GM18520 (cell line): Measurements from ENCODE around the gene JMY.
A peak's percentile ranks its signal among the peaks of the same experiment; 100 is the strongest.

Experiments
- ATAC-seq: cut with Tn5 transposase; IDR thresholded peaks from one replicate; pipeline ENCODE4 v1.9.1; 2021; ENCODE audit not compliant: unreplicated experiment

Gene JMY

GRCh38 chr5:79235634-79236361 lies at the start of gene JMY:
TSS of gene JMY (plus strand) at chr5:79236131. CDS start at chr5:79236651, 520 bp downstream.
- ATAC-seq = peak; percentile 56

DNA sequence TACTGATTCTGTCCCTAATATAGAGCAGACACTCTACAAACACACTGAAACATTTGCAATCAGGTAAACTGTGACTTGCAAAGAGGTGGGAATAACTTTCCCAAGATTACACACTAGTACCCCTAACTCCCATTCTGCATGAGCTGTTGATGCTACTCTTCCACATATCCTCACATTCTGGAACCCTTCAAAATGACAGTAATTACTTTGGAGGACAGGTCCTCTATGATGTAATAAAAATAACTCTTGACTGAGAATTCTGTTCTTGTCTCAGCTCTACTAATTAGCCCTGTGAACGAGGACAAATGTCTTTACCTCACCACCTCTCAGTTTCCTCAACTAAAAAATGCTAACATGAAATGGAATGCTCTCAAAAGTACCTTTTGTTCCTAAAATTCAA lies 49.5 kb upstream of the JMY start:
- no peak for ATAC-seq

DNA sequence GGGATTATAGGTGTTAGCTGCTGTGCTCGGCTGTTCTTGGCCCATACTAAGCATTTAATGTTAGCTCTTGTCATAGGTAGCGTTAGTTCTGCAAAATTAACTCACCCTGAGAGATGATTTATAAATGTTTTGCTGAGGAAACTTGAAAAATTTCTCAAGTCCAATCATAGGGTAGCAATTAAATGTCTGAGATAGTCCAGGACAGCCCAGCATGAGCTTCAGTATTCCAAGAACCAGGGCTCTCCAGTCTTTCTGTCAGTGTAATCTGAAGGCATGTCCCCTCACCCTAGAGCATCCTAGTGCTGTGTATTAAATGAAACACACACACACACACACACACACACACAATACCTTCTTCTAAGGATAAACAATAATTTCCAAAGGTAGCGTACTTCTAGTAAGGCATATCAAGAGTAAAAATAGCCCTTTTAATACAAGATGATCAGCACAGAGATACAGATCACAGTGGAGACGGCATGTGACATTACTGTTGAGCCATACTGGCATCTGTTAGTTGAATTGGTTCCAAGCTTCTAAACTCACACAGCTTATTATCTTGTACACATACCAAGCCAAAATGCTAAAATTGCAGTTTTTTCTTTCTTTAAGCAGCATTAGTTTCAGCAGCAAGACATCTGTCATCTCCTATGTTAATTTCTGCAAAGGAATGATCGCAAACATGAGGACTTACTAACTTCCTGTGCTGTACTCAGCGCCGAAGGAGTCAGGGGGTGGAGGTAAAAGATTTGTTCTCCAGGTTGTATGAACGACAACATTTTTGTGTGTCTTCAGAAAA lies 46.3 kb upstream of the JMY start:
- ATAC-seq = no peak

DNA sequence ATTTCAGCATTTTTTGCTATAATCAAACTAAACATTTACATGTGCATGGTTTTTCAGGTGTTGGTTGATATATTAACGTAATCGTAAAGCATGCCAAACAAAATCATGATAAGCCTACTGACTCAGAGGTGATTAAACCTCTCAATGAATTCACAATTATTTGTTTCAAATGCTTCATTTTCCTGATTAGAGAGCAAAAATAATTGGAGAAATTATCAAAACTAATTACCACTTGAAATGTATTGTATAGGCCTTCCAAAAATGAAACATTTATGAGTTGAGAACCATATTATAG lies 45.7 kb upstream of the JMY start:
- ATAC-seq = no peak

GRCh38 chr5:79191457-79191856 lies 44.5 kb upstream of the JMY start:
- ATAC-seq = no peak

GRCh38 chr5:79193643-79194042 lies 42.3 kb upstream of the JMY start:
- no peak for ATAC-seq

DNA sequence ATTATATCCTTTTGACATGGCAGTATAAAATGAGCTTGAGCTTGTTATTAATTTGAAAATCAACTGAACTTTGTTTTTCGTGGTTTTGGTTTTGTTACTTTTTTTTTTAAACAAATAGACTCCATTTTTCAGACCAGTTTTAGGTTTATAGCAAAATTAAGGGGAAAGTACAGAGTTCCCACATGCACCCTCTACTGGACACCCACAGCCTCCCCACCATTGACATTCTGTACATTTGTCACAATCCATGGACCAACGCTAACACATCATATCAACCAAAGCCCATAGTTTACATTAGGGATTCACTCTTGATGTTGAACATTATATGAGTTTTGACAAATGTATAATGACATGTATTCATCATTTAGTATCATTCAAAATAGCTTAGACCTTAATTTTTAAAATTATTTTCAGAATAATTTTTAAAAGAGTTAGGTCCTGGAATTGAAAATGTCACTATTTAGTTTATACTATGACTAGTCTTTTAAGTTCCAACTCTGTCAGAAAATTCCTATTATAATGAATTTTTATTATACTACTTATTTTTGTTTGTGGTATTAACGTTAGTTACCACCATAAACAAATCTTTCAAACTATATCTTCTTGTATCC lies 35.3 kb upstream of the JMY start:
- no peak for ATAC-seq

- no peak for ATAC-seq
Measured at GRCh38 chr5:79201206-79201605, 34.7 kb upstream of the JMY start.

- ATAC-seq = no peak
Measured at GRCh38 chr5:79202076-79202475, 33.9 kb upstream of the JMY start.

DNA sequence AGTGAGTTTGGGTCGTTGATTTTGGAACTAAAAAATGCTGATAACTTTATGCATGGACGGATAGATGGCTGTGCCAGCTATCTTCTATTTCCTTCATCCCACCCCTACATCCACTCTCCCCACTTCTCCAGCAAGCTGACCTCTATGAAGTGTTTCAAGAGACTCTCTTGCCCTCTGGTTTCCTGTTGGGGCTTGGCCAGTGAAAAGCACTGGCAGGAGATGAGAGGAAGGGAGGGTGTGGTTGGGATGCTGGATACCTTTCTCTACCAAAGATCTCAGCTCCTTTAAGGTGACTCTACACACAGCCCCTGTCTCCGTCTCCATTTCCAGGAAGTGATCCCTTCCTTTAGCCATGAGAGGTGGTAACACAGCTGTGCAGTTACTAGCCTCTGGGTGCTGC lies 30.0 kb upstream of the JMY start:
- no peak for ATAC-seq

DNA sequence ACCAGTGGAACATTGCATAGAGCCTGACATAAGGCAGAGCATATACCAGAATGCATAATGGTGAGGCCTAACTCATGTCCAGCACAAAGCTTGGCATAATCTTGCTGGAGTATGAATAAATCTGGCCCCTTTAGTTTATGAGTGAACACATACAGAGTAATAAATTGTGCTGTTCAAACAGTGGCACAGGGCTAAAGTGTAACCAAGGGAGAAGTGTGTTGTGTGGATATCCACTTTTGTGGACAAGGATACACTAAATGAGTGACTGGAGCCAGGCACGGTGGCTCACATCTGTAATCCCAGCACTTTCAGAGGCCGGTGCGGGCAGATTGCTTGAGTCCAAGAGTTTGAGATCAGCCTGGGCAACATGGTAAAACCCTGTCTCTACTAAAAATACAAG lies 29.4 kb upstream of the JMY start:
- no peak for ATAC-seq

DNA sequence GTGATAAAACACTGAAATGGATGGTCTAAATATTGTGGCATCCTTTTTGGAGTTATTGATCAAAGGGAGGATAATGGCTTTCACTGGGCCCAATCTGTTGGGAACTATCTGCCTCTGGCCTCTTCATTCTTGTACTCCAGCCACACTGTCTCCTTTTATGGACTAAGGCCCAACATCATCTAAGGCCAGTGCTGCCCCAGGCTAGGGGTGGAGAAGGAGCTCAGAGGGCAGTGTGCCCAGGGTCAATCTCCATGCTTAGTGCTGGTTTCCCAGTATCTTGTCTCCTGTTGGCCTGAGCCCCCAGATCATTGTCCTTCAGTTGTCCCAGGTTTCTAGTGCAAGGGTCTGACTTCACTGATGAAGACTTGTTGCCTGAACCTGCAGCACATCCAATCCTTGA lies 26.4 kb upstream of the JMY start:
- no peak for ATAC-seq

DNA sequence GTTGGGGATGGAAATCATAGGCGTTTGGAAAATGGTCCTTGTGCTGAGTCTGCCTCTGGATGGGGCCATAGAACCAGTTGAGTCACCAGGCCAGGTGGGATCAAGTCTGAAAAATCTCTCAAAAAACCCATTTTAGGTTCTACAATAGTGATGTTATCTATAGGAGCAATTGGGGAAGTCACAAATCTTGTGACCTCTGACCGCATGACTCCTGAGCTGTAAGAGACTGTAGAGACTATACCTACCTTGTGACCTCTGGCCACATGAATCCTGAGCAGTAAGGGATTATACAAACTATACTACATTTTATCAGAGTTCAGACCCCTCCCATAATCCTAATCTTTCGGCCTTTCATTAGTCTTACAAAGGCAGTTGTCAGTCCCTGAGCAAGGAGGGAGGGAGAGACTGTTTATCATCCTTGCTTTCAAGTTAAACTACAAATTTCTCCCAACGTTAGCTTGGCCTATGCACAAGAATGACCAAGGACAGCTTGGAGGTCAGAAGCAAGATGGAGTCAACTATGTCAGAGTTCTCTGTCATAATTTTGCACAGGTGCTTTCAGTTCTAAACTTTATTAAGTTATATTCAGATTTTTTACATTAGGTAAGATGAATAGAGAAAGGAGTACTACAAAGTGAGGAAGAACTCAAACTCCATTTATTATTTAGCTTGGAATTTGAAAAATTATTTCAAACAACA lies 11.5 kb upstream of the JMY start:
- no peak for ATAC-seq

- ATAC-seq = no peak
Measured at GRCh38 chr5:79225026-79225425, 10.9 kb upstream of the JMY start.

- no peak for ATAC-seq
Measured at GRCh38 chr5:79225441-79225840, 10.5 kb upstream of the JMY start.

DNA sequence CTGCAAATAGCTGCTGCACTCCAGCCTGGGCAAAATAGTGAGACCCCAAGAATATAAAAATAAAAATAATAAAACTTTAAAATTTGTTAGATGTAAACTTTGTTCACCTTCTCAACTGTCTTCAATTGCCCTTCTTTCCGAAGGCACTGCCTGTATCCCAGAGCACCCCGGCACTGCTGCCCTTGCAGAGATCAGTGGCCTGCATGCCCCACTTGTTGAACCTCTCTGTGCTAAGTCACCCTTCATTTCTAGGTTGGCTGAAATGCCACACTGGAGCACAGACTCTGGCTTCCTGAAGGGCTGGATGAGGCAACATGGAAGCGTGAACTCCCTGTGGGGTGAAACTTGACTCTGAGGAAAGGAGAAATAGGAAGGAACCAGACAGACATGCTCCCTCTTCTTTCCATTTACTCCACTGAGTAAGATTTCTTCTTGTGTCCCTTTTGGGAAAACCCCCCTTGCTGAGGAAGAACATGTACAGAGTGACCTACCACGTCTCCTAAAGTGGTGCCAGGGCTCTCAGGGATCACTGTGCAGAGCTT lies 8.4 kb upstream of the JMY start:
- no peak for ATAC-seq

DNA sequence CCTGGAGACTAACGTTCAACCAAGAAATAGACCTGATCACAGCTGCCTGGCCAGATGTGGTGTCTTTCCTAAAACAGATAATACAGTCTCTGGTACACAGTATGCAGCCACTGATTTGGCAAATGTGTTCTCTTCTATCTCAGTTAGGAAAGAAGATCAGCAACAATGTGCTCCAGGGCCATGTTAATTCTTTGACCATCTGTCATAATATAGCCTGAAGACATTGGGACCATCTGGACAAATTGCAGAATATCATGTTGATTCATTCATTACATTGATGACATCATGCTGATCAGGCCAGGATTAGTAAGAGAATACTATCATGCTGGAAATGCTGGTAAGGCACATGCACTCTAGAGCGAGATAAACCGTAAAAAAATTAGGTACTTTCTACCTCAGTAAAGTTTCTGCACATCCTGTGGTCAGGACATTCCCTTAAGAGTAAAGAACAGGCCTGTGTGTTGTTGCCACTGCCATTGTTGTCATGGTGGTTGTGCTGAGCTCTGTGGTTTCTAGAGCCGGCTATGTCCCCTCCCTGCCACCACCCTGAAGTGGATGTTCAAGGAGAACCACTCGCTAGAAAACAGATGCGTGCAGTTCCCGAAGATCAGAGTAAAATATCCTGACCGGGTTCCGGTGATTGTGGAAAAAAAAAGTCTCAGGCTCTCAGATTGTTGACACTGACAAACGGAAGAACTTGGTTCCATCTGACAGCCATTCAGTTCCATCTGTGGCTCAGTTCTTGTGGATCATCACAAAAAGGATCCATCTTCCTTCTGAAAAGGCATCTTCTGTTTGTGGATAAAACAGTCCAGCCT lies 6.4 kb upstream of the JMY start:
- peak; percentile 85 for ATAC-seq

DNA sequence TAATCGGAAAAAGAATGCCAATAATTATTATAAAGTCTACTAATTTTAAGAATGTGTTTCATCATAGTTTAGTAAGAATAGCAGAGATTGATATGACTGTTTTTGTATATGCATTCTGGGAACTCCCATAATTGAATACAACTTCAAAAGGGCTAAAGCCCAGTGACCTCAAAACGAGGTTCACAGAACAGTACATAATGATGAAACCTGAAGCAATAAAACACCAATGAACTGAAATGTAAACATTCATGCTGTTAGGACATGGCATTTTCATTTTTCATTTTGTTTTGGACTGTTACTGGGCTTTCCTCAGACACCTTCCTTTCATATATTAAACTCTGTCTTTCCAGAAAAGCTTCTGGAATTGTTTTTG lies 684 bp upstream of the JMY start:
- ATAC-seq = peak; percentile 18

GRCh38 chr5:79236362-79236969 lies 535 bp downstream of the JMY start:
- peak; percentile 8 for ATAC-seq
